HG02678 (cell line): Measurements from ENCODE around the gene CBLN2.

Experiments used
- ATAC-seq: cut with Tn5 transposase; IDR thresholded peaks from one replicate; pipeline ENCODE4 v1.9.1; 2021; ENCODE audit warnings: mild to moderate bottlenecking, moderate library complexity; ENCODE audit not compliant: unreplicated experiment

CBLN2 gene

DNA sequence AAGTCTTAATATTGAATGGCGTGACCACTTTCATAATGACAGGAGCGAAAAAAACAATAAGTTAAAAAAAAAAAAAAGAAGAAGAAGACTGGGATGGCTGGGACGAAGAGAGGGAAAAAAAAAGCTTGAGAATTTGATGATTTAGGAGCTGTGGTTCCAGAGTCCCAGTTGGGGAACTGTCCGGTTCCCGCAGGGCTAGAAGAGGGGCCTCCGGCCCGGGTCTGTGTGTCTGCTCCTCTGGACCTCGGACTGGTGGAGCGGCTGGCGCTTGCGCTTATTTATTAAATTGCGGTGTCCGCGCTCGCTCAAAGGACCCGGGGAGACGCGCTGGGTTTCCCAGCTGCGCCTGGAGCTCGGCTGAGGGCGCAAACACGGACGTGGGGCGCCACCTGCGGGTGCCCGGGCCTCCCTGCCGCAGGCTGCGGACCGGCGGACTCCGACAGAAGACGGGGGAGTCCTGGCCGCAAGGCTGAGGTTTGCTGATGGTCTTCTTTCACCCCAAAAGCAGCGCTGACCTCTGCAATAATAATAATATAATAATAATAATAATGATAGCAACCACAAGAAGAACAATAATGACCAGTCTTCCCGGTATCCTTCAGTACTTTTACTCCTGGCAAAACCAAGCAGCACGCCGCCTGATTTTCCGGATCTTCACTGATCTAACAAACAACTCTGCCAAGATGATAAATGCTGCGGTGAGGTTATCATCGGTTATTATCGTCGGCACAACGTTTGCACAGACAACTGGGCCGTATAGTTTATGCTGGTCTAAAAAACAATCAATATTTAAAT, at the start of gene CBLN2:
Gene CBLN2, minus strand, starts transcription at position 251 of the 795 bp plus-strand sequence. CDS start 2,182 bp downstream, outside the sequence.
- ATAC-seq = peak; percentile 87

DNA sequence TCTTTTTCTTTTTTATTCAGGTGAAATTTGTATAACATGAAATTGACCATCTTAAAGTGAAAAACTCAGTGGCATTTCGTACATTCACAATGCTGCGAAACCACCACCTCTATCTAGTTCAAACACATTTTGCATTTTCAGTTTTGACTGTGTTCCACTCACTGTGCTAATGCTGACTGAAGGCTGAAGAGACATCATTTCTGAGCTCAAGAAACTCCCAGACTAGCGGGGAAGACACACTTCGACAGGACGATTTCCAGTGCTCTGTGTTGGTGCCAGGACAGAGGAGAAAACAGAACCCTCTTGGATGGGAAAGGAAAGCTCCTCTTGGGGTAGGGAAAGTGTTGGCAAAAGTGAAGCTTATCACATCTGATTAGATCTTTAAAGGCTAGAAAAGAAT, 44.2 kb upstream of the CBLN2 start:
- ATAC-seq = no peak

DNA sequence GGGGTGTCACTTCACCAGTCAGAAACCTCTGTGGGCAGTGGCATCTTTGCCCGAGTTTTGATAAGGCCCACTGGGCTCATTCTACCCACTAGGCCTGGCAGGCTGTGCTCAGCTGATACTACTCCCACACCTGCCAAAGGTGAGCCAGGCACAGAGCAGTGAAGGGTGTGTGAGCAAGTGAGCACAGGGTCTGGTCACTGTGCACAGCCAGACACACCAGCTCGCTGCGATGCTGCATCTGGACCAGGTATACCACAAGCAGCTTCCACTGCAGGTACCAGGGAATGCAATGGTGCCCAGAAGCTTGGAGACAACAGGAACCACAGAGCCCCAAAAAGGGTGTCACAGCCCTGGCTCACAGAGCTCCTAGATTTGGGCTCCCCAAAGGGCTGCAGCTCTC, 40.6 kb upstream of the CBLN2 start:
- ATAC-seq = no peak

DNA sequence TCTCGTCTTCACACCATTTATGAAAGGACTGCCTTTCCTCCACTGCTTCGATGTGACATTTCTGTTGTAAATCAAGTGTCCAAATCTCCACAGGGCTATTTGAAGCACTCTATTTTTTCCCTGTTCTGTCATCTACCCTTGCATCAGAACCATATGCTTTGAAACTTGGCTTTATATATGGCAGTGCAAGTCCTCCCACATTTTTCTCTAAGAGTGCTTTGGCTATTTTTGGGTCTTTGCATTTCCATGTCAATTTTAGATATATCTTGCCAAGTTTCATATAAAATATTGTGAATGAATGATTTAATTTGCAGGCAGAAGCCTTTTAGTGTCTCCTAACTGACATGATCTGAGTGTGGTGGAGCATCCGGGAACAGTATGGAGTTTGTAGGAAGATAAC, 37.8 kb upstream of the CBLN2 start:
- no peak for ATAC-seq

DNA sequence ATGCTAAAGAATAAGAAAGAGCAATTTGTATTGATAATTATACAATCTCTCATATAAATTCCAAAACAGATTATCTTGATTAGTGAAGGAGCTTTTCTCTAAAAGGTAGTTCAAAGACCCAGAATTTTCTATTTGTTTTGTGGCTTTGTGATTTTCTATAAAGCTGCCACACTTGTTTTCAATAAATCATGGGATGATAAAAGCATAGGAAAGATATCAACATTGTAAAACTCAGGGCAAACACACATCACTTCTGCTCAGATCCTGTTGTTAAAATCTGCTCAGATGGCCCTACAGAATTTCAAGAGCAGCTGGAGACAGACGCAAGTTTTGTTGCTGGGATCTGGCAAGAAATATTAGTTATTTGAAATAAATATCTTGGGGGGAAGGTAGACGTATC, 28.8 kb upstream of the CBLN2 start:
- ATAC-seq = no peak

DNA sequence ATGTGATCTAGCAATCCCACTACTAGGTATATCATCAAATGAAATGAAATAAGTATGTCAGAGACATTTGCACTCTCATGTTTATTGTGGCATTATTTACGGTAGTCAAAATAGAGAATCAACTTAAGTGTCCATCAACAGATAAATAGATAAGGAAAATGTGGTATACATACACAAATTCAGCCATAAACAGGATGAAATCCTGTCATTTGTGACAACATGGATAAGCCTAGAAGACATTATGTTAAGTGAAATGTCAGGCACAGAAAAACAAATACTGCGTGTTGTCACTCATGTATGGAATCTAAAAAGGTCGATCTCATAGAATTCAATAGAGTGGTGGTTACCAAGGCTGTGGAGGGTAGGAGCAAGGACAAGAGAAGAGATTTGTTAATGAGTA, 22.1 kb upstream of the CBLN2 start:
- no peak for ATAC-seq

DNA sequence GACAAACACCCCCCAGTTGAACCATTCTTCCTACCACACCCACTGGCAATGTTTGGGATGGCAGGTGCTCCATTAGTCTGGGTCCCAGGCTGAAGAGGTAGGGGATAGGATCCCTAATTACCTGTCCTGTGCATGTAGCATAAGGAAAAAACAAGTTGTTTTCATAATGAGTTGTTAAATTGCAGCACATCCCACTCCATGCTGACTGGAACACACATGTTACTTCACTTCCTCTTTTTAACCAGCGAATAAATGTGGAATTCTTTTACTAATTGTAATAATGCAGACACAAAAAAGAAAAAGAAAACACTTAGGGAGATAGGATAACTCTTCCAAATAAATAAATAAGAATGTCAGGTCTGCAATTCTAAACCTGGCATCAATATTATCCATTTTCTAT, 11.8 kb upstream of the CBLN2 start:
- no peak for ATAC-seq

DNA sequence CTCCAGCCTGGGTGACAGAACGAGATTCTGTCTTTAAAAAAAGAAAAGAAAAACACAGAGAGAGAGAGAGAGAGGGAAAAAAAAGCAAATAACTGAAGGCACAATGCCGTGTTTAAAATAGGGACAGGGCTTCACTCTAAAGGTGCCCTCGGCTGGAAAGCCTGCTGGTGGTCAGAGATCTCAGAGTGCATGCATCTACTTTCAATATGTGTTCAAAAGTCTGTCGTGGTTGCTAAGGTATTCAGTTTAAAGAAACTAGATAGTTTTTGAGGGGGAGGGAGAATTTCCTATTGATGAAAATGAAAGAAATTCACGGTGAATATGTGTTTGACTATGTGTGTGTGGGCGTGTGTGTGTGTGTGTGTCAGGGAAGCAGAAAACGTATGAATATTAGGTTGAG, 11.0 kb upstream of the CBLN2 start:
- no peak for ATAC-seq

DNA sequence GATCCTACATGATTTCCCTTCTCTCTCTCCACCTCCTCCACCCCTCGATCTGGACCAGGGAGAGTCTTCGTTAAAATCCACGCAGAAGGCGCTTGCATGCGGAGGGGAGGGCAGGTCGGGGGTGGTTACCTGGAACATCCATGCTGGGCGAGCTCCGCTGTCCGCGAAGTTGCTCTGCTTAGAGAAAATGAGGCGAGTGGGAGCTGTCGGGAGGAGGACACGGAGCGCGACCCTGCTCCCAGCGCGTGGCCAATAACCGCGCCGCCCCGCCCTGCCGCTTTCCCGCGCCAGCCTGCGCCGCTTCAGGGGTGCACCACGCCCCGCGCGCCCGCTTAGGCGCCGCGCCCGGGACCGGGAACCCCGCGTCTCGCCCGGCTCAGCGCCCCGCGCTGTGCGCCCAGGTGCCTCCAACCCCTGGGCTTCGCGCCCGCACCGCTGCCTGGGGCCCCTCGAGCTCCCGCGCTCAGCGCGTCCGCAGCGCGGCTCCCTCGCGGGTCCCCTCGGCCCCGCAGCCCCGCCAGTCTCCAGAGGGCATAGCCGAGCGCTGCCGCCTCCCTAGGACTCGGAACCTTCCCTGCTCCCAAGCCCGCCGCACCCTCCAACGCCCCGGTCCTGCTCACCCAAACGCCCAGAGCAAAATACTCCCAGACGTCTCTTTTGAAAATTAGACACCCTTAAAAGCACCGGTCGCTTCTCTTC, 636 bp downstream of the CBLN2 start:
- ATAC-seq = no peak

DNA sequence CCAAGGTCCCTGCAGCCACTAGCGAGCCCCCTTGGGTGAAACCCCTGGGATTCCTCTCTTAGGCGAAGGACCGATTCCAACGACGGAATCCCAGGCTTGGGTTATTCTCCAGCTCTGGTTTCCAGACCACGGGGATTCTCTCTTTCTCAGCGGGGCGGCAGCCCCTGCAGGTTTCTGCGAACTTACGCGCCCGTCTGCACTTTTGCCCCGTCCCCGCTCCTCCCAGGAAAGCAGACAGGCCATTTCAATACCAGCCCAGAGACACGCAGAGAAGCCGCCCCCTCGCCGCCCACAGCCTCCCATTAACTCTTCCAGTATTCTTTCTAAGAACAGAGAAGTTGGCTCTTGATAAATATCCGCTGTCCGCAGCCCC, 1.2 kb downstream of the CBLN2 start:
- ATAC-seq = no peak

DNA sequence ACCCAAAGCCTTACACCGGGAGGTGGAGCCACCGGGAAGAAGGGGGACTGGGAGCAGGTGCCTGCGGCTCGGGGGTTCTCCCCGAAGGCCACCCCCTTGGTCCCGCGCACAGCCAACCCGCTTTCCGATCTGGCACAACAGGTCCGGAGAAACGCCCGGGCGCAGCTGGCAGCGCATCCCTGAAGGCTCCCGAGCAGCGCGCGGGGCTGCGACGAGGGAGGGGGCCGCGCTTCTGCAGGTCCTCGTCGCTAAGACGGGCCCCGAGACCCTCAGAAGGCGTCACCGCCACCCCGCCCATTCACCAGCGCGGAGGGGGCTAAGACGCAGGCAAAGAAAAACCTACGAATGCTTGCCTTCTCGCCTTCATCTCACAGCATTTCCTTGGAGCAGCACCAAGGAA, 1.8 kb downstream of the CBLN2 start:
- ATAC-seq = no peak

DNA sequence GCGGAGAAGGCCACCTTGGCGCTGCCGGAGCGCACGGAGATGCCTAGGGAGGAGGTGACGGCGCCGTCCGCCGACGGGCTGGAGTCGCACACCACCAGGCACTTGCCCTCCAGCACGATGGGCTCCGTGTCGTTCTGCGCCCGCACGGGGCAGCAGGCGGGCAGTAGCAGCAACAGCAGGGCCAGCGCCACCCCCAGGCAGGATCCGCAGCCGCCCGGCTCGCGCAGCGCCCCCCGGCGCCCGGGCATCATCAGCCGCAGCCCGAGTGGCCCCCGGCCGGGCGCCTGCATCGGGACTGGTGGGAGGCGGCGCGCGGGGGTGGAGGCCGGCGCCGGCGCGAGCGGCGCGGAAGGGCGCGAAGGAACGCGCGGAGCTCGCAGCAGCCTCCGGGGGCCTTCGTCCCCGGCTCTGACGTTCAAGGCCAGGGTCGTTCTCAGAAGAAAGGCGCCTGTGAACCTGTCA, 2.2 kb downstream of the CBLN2 start:
- no peak for ATAC-seq

DNA sequence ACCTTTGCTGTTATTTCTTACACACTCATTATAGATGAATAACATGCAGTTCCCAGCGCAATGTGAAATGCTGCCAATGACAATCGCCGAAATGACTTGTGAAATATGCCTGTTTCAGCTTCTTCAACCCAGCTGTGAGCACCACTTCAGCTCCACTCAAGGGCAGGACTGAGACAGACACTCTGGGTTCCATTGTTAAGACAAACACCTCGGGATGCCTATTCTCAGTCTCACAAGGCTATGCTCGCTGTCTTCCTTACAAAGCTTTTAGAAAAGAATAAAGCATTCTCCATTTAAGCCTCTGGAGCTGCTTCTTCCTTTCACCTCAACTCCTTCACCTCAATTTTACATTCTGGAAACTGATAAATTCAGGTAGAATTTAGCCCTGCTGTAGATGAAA, 4.2 kb downstream of the CBLN2 start:
- no peak for ATAC-seq

DNA sequence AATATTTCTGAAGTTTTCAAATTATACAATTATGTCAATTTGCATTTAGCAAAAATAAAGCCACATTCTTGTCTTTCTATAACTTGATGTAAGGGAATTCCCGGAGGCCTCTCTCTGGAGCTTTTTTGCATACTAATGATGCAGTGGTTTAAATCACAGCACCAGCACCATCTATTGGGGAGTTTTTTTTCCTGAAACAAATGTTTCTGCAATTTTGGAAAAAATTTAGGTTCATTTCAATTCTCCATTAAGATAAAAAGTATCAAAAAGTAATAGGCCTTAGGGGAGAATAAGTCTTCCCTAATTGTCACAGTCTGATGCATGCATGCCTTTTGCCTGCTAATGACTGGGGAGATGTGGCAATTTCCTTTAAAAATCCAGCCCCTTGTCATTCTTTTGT, 13.5 kb downstream of the CBLN2 start:
- no peak for ATAC-seq

DNA sequence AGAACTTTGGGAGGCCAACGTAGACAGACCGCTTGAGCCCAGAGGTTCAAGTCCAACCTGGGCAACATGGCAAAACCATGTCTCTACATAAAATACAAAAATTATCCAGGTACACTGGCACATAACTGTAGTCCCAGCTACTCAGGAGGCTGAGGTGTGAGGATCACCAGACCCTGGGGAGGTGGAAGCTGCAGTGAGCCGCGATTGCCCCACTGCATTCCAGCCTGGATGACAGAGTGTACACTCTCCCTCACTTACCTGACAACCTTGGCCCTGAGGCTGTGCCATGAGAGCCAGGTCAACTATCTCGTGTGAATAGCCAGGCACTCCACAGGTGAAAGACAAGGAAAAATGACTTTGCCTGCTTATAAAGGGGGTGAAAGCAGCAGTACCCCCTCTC, 39.3 kb downstream of the CBLN2 start:
- ATAC-seq = no peak

DNA sequence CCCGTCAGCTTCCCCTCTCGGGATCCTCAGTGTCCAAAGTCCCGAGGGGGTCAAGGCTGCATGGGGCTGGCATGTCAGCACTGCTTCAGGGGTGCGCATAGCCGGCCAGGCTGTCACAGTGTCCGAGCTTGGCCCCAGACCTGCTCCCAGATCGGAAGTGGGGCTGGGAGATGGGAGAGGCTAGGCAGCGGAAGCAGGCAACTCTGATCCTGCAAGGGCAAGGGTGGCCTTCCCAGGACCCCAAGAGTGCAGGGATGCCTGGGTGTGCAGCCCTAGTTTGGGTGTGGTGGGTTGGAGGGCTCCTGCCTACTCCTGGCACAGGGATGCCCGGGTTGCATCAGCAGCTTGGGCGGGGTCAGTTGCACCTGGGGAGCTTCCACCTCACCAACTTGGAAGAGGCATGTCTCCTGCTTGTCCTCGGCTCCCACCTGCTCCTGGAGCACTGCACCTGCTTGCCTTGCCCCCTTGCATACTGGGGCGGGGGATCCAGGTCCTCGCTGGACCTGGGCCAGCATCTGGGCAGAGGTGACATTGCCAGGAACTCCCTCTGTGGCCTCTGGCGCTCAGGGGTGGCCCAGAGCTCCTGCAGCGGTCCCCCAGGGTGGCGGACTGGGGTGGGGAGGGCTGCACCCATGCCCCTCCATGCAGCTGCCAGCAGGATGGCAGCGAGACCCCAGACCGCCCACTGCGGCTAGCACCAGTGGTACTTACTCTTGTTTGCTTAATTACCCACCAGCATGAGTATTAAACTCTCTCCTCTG, 41.3 kb downstream of the CBLN2 start:
- no peak for ATAC-seq

DNA sequence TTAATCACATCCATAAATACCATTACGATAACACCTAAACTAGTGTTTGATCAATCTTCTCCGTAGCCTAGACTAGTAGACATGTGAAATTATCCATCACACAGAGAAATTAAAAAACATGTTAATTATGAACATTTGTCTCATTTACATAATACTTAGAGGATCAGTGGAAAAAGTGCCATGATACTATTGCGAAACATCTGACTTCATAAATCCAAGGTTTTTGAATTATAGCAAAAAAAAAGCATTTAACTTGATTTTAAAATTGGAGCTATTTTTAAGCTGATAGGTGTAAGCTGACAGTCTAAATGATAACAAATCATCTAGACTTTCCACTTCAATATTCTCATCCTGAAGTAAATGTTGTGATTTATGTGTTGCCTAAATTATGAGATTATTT, 51.6 kb downstream of the CBLN2 start:
- no peak for ATAC-seq
